GM18519 (cell line): ENCODE measurements around the gene TUBD1.
"Not testable (repeated sequence)": the region's sequence is repeated elsewhere in the genome, so short reads cannot be mapped to it uniquely, and the experiment has no call there.

Source experiments
- ATAC-seq: cut with Tn5 transposase; IDR thresholded peaks from one replicate; pipeline ENCODE4 v1.9.1; 2021; ENCODE audit warnings: mild to moderate bottlenecking, moderate library complexity; ENCODE audit not compliant: unreplicated experiment, low FRiP score

The TUBD1 gene

GRCh38 chr17:59892924-59893675, at the start of gene TUBD1, which contains the start of gene RPS6KB1:
Gene TUBD1 (minus strand): TSS chr17:59892943. CDS start chr17:59891002, 1,941 bp downstream.
Gene RPS6KB1 (plus strand): TSS chr17:59893121. CDS start chr17:59893185, 64 bp downstream.
- ATAC-seq = peak; percentile 81

GRCh38 chr17:59941131-59941530, 48.4 kb upstream of the TUBD1 start:
- ATAC-seq = no peak

GRCh38 chr17:59940697-59941096, 48.0 kb upstream of the TUBD1 start:
- not testable (repeated sequence) for ATAC-seq

GRCh38 chr17:59933317-59933716, 40.6 kb upstream of the TUBD1 start:
- ATAC-seq = not testable (repeated sequence)

GRCh38 chr17:59930768-59931167, 38.0 kb upstream of the TUBD1 start:
- not testable (repeated sequence) for ATAC-seq

GRCh38 chr17:59930121-59930520, 37.4 kb upstream of the TUBD1 start:
- ATAC-seq = not testable (repeated sequence)

- ATAC-seq = not testable (repeated sequence)
Measured at GRCh38 chr17:59920637-59921036, 27.9 kb upstream of the TUBD1 start.

GRCh38 chr17:59916446-59916845, 23.7 kb upstream of the TUBD1 start:
- no peak for ATAC-seq

- no peak for ATAC-seq
Measured at GRCh38 chr17:59914274-59914854, 21.6 kb upstream of the TUBD1 start.

GRCh38 chr17:59907467-59907866, 14.7 kb upstream of the TUBD1 start:
- no peak for ATAC-seq

GRCh38 chr17:59903455-59903854, 10.7 kb upstream of the TUBD1 start:
- no peak for ATAC-seq

- no peak for ATAC-seq
Measured at GRCh38 chr17:59901604-59902003, 8.9 kb upstream of the TUBD1 start.

- ATAC-seq = no peak
Measured at GRCh38 chr17:59899099-59899498, 6.4 kb upstream of the TUBD1 start.

- no peak for ATAC-seq
Measured at GRCh38 chr17:59897090-59897489, 4.3 kb upstream of the TUBD1 start.

GRCh38 chr17:59893676-59894100, 945 bp upstream of the TUBD1 start:
- no peak for ATAC-seq

- no peak for ATAC-seq
Measured at GRCh38 chr17:59892251-59892923, 356 bp downstream of the TUBD1 start.

- ATAC-seq = no peak
Measured at GRCh38 chr17:59890720-59891119, 2.0 kb downstream of the TUBD1 start.

GRCh38 chr17:59888145-59888750, 4.5 kb downstream of the TUBD1 start:
- ATAC-seq = no peak

GRCh38 chr17:59884861-59885260, 7.9 kb downstream of the TUBD1 start:
- no peak for ATAC-seq

GRCh38 chr17:59878624-59879023, 14.1 kb downstream of the TUBD1 start:
- ATAC-seq = no peak

GRCh38 chr17:59877965-59878364, 14.8 kb downstream of the TUBD1 start:
- no peak for ATAC-seq
